Lung (tissue), 12 donors: ENCODE measurements around the gene CTTNBP2. TPM values are rescaled to one million over a fixed set of nuclear protein-coding genes. Genes with fewer than 3 reads are reported as not detected.

Experiments
- ATAC-seq: fragments of 200-7000 bp; cut with Tn5 transposase; one replicate; pipeline ENCODE4 v1.9.1; 2020; ENCODE audit warnings: moderate number of reproducible peaks; ENCODE audit not compliant: insufficient read depth, low FRiP score
- DNase-seq, 3 donors: peaks; one replicate each; pipeline ENCODE4 v3.0.0-alpha.2; 2013 to 2017
- H3K27ac ChIP-seq, 2 donors: one replicate each; pipeline ENCODE4 v1.5.1; 2013; ENCODE audit warnings: mild to moderate bottlenecking in 2 of 2, moderate library complexity in 2 of 2, control low read depth in 1 of 2, inconsistent platforms in 1 of 2, low read depth in 1 of 2, low read length in 1 of 2
- H3K27me3 ChIP-seq, 3 donors: one replicate each; pipeline ENCODE4 v1.5.1; 2013; ENCODE audit warnings: low read length in 2 of 3; ENCODE audit not compliant: control insufficient read depth in 3 of 3, insufficient read depth in 3 of 3
- H3K36me3 ChIP-seq, 4 donors: one replicate each; pipeline ENCODE4 v1.5.1; 2013; ENCODE audit warnings: low read length in 4 of 4, mild to moderate bottlenecking in 1 of 4, moderate library complexity in 1 of 4; ENCODE audit not compliant: control insufficient read depth in 4 of 4, insufficient read depth in 4 of 4
- H3K4me1 ChIP-seq, 5 donors: one replicate each; pipeline ENCODE4 v1.5.1; 2013; ENCODE audit warnings: low read length in 5 of 5, mild to moderate bottlenecking in 2 of 5, moderate library complexity in 1 of 5; ENCODE audit not compliant: control insufficient read depth in 5 of 5, insufficient read depth in 5 of 5
- H3K4me3 ChIP-seq: one replicate; pipeline ENCODE4 v1.5.1; 2013; ENCODE audit warnings: mild to moderate bottlenecking, control low read depth, moderate library complexity
- H3K9ac ChIP-seq, 2 donors: one replicate each; pipeline ENCODE4 v1.5.1; 2013; ENCODE audit warnings: low read length in 2 of 2, control low read depth in 1 of 2; ENCODE audit not compliant: insufficient read depth in 1 of 2
- H3K9me3 ChIP-seq, 4 donors: one replicate each; pipeline ENCODE4 v1.5.1; 2013; ENCODE audit warnings: low read length in 3 of 4, mild to moderate bottlenecking in 1 of 4, moderate library complexity in 1 of 4; ENCODE audit not compliant: control insufficient read depth in 4 of 4, insufficient read depth in 3 of 4
- CTCF ChIP-seq: IDR thresholded peaks from 2 replicates; pipeline ENCODE4 v1.5.1; 2012; ENCODE audit warnings: mild to moderate bottlenecking; ENCODE audit errors: control extremely low read depth, extremely low read depth
- WGBS, 2 donors: extraction: QIAGEN DNeasy Blood & Tissue Kit; methylation state at CpG; one replicate each; pipeline ENCODE4 v1.1.7; 2013; 5-methylcytosine and 5-hydroxymethylcytosine counted together
- polyA plus RNA-seq, 2 donors: library from polyadenylated mRNA; stranded (reverse); fragments of 200-250 nt; gene quantifications; one replicate each; pipeline ENCODE4 v1.2.1, GENCODE V29; 2013
- total RNA-seq, 2 donors: library from RNA; depleted of rRNA in 1 of 2; stranded (reverse); fragments of >200 nt in 1 of 2; gene quantifications; one replicate each; pipeline ENCODE4 v1.2.1, GENCODE V29; 2014 to 2021
- donor health status: control.
- donor health status: control.
- donor health status: Bipolar disorder and iron deficiency.
- donor health status: healthy.
- donor health status: DM: yes; HTN: yes; CAD: no.

Gene CTTNBP2
- total and polyA plus RNA-seq, 4 donors = 0.63 to 15.4 (median 2.4) TPM

- Histone ChIP-seq H3K27ac (no peak overlapping the region), H3K27me3 (no peaks in the 10 kb centered on the region), H3K9ac (no peak overlapping the region), H3K36me3 (peaks cover 0 to 20% (median 10%) of the 10 kb centered on the region in 4 donors), H3K4me3 (no peak overlapping the region), H3K4me1 (peaks cover 0 to 4% (median 0%) of the 10 kb centered on the region in 5 donors), H3K9me3 (no peaks in the 10 kb centered on the region)
- no peak for ATAC-seq
- 62 to 66% methylated on average over 7 of the region's 7 CpGs for WGBS, 2 donors
- no peak for TF ChIP-seq CTCF
- no peak for DNase-seq
These were observed 144.2 kb downstream of the CTTNBP2 start for GRCh38 chr7:117728890-117729624.

DNA sequence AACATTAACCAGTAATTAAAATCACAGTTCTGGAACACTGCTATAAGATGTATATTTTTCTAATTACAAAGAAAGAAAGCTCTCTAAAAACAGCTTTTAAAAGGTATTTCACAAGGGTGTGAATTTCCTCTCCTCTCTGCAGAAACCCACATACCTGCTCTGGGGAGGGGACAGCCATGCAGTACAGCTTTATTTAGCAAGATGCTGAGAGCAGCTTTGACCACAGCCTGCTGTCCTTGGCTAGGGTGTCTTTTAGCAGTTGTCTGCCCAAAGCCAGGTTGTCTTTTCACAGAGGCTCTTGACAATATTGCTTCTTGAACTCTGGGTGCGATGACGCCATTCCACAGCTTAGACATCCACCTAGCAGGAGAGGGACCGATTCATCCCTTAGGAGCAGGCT is 148.3 kb downstream of the CTTNBP2 start:
- WGBS, 2 donors = 93 to 95% methylated on average over 3 of the region's 3 CpGs
- no peaks in the 10 kb centered on the region for H3K27me3 ChIP-seq
- no peaks in the 10 kb centered on the region for H3K9me3 ChIP-seq
- H3K9ac ChIP-seq = no peak overlapping the region
- DNase-seq = no peak
- peaks cover 0 to 23% (median 8%) of the 10 kb centered on the region in 4 donors for H3K36me3 ChIP-seq
- no peak for TF ChIP-seq CTCF
- ATAC-seq = no peak
- H3K4me3 ChIP-seq = no peak overlapping the region
- H3K27ac ChIP-seq = no peak overlapping the region
- H3K4me1 ChIP-seq = peaks cover 0 to 4% (median 0%) of the 10 kb centered on the region in 5 donors

DNA sequence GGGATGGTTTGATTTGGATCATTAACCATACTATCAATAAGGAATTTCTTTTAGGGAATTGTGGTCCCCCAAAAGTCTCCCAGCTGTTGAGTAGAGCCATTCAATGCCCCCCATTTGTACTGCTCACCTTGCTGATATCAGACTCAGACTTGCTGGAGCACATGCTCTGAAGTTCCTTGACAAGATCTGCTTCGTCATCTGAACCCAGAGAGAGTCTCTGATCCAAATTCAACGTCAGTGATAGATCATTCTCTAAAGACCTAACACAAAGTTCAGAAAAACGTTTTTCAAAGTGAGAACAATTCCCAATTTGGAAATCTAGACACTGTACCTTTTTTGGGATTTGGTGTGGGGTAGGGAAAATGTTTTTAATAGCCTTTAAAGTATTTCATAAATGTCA is 153.9 kb downstream of the CTTNBP2 start:
- WGBS, 2 donors = 71 to 74% methylated on average over 3 of the region's 3 CpGs
- no peak overlapping the region for H3K9ac ChIP-seq
- H3K27ac ChIP-seq = no peak overlapping the region
- H3K27me3 ChIP-seq = no peaks in the 10 kb centered on the region
- no peak for TF ChIP-seq CTCF
- no peaks in the 10 kb centered on the region for H3K4me1 ChIP-seq
- H3K4me3 ChIP-seq = no peak overlapping the region
- ATAC-seq = no peak
- no peaks in the 10 kb centered on the region for H3K9me3 ChIP-seq
- DNase-seq = no peak
- peaks cover 0 to 19% (median 2%) of the 10 kb centered on the region in 4 donors for H3K36me3 ChIP-seq
